Stimulated activated CD8-positive, alpha-beta memory T cell treated with anti-CD3 and anti-CD28 coated beads, Interleukin-15, amount 100 ng/mL, for 48 hours (primary cell): ENCODE data around the gene TBPL1.

Experiments
- DNase-seq, 2 donors: peaks; one replicate each; pipeline ENCODE4 v3.0.0-alpha.2; 2020; ENCODE audit warnings: low read depth in 2 of 2

Gene TBPL1

DNA sequence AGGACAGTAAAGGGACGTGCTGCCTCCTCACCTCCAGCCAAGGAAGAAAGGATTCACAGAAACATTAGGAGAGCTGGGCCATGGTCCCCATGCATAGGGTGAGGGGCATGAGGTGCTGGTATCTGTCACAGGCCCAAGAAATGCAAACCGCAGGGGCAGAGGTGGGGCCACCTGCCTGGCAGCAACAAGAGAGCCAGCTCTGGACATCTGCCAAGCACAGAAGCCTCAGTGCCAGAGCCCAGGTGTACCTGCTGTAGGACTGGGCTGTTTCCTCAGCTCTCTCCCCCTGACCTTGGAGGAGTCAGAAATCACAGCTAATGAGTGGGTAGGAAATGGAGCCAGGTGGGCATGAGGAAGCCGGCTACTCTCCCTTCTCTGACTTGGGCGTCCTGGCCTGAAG lies 54.1 kb downstream of the TBPL1 start:
- no peak for DNase-seq

- DNase-seq, result no peak
These were observed 56.9 kb downstream of the TBPL1 start for GRCh38 chr6:134009876-134010275.

DNA sequence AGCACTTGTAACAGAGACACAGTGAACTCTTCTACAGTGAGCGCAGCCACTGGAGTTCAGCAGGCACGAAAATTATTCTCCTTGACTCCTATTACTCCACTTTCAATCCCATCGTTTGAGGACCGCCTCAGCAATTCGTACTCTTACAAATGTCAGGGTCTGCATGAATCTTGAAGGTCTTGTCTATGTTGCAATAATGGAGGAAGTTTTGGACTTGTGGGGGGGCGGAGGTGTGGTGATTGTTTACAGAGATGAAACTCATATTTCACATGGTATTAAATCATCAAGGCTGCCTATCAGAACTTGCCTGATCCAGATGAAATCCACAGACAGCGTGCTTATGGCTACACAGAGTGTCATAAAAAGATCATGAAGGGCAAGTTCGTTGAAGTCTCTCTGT lies 57.4 kb downstream of the TBPL1 start:
- no peak for DNase-seq

GRCh38 chr6:134010974-134011373 lies 58.0 kb downstream of the TBPL1 start:
- DNase-seq, result no peak

DNA sequence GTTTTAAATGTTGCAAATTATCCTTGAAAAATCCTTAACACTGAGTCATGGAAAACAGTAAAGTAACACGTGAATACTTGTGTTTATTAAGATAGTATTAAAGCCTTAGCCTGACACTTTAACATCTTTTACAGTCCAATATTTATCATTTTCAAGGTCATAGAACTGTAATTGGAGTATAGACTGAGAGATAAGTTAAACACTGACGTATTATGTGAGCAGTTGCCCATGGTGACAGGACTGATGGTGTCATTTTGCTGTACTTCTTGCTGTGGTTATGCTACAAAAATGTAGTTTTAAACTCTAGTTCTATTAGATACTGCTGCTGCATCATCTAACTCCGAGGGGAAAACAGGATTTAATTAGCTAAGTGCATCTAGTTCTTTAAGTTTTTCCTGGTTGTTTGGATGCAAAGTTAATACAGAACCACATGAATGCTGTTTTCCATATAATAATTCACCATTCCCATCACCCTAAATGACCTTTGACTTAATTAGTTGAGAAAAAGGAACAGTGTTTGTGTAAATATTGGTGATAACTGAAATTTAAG lies 61.6 kb downstream of the TBPL1 start:
- DNase-seq, result no peak

- no peak for DNase-seq
These were observed 62.9 kb downstream of the TBPL1 start for GRCh38 chr6:134015719-134016557.

- no peak for DNase-seq
These were observed 63.5 kb downstream of the TBPL1 start for GRCh38 chr6:134016558-134016814.

DNA sequence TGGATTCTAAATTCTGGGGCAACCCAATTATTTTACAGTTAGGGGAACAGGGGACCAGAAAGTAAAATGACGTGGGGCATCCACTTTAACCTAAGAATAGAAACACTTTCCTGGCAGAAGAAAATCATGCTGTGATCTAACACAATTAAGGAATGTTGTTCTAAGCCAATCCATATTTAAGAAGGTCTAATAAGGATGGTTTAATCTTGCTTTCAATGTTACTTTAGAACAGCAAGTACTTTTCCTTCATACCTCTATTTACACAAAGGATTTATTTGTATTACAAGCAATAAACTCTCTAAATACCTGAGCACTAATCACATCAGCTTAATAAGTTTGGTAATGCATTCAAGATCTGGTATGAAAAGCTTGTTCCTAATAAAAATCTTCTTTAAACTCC lies 67.0 kb downstream of the TBPL1 start:
- DNase-seq, result no peak

DNA sequence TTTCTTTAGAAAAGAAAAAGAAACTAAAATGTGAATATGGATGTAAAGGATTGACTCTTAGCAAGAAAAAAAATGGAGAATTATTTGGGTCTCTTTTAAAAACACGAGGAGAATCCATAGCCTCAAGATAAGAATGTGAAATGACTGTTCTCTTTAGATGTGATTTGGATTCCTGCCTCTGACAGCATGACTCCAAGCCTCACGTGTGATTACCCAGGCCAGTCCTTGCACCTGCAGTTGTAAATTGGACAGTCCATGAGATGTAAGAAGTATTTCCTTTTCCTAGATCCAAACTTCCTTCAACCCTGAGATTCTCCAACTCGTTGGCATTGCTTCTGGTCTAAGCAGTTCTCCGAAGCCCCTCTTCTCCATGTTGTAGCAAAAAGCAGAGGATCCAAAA lies 67.5 kb downstream of the TBPL1 start:
- DNase-seq, result no peak

GRCh38 chr6:134020968-134021367 lies 67.9 kb downstream of the TBPL1 start:
- no peak for DNase-seq

DNA sequence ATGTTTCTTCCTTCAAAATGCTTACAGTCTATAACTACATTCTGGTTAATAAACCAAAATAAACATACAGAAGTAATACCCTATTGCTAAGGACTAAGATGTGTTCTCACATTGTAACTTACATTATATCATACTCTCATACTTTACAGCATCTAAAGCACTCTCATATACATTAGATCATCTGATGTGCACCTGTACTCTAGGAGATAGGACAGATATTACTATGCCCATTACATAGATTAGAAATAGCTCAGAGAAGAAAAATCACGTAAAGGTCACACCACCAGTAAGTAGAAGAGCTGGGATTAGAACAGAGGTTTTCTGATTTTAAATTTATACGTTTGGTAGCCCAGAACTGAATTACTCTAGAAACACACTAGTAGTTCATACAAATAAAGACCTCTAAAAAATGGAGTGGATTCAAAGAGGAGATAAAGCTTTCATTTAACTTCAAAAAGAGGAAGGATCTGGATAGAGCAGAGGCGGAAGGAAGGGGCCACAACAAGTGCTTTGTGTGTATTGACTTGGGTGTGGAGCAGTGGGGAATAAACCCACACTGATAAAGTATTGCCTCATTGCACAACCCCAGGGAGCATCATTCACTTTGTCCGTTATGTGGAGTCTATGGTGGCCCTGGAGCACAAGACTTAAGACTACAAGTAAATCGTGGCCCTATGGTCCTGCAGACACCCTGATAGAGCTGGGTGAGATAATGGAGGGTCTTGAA lies 68.5 kb downstream of the TBPL1 start:
- DNase-seq, result no peak

DNA sequence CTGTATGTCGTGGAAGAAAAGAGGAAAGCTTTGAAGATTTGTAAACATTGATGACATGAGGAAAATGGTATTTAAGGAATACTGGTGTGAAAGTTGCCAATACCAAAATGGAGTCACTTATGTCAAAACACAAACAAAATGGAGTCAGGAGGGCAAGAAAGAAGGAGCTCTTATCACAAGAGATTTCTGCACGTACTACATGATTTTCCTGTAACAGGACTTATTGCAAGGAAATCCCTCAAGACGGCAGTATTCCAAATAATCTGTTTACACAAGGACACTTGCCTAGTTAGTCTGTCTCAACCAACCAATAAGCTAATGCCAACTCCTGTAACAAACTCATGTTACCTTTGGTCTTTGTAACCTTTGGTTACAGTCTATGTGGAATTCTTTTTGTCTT lies 69.6 kb downstream of the TBPL1 start:
- DNase-seq, result no peak

DNA sequence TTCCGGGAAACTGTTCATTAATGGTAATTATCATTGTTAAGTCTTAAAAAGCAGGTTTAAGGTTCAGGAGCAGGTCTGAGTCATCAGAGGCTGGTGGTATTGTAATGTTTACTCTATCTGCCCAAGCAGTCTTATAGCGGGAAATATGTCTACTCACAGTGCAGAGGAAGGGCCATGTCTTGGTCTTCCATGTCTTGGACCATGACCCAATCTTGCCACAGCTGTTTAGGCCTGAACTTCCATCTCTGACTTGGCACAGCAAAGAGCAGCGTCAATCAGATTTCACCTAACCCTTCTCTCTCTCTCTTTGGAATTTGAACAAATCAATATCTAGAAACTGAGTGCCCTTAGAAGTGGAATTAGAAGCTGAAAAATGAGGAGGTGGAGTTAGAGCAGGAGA lies 73.6 kb downstream of the TBPL1 start:
- DNase-seq, result no peak

DNA sequence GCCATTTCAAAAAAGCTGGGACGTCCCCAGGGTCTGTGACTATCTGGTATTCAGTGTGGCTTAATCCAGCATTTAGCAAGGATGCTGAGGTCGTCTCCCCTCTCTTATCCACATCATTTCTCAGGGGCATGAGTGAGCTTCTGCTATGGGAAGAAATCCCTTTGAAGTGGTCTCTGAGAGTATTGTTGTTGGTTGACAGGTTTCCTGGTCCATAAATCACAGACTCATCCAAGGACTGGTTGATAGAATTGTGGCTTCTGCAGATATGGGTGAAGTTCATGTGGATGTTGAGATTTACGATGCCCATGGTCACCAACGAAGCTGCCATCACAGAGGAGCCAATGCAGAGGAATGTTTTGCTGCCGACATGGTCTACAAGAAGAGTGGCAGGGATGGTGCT lies 75.4 kb downstream of the TBPL1 start:
- DNase-seq, result no peak

DNA sequence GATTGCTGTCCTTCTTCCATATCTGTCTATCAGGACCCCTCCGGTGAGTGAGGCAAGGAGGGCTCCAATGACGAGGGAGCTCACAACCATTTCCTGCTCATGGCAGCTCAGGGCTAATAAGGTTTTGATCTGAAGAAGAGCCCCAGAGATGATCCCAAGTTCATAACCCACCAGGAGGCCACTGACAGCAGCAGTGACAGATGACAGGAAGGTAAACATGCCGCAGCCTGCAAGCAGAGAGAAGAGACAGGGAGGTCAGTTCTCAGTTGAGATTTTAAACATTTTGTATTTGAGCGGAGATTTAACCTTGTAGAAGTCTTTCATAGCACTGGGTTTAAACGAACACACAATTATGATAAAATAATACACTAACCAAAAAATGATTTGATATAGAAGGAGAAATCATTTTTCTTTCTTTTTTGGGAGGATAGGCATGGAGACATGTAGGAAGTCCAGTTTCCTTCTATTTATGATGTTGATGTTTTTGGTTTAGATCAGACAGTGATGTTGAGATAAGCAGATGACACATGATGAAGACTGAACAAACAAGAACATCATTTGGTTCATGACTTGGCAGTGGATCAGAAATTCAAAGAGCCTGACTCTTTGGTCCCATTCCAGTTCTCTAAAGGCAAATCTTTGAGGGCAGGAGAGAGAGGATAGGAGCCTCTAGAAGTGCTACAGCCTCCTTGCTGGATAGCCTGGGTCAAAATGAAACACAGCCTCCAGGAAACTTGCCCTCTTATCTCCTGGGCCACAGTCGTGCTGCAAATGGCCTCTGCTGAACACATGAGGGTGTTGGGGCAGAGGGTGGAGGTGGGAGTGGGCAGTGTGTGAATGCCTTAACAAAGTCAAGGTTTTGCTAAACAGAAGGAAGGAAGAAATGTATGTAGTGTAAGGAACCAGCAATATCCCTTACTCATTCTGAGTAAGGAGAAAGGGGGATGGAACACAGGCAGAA lies 76.8 kb downstream of the TBPL1 start:
- no peak for DNase-seq

DNA sequence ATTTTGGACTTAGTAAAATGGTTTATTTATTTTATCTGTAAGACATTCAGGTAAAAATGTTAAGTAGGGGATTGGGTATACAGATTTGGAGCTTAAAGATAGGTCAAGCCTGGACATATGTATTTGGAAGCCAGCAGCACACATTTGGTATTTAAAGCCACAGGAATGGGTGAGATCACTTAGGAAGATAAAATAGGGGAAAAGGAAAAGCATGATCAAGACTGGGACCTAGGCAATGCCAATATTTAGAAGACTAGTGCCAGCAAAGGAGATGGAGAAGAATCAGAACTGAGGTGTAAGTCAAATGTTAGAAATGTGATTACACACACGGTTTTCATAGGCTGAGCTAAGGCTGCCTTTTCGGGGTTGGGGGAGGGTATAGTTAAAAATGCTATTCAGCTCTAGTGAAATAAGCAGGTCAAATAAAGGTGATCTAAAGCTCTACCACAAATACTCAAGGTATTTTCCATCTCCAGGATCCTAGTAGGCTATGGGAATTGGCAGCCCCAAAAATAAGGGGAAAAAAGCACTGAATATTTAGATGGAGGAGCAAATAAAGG lies 78.8 kb downstream of the TBPL1 start:
- DNase-seq, result no peak

DNA sequence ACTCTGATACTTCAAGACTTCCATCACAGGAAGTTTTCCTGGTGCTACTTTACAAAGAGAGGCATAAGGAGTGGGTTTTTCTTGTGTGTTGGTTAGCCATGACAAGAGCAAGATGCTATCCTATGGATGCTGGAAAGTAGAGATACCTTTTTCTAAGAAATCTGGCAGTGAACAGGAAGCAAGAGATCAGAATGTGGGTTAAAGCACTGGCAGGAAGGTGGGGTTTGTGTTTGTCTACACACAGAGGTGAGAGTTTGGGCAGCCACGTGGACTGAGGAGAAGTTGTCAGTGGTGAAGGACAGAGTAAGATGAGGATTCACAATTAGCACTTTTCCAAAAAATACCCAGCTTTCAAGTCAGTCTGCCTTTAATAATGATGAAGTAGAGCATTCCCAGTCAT lies 81.5 kb downstream of the TBPL1 start:
- no peak for DNase-seq

GRCh38 chr6:134034961-134035822 lies 82.2 kb downstream of the TBPL1 start:
- no peak for DNase-seq

DNA sequence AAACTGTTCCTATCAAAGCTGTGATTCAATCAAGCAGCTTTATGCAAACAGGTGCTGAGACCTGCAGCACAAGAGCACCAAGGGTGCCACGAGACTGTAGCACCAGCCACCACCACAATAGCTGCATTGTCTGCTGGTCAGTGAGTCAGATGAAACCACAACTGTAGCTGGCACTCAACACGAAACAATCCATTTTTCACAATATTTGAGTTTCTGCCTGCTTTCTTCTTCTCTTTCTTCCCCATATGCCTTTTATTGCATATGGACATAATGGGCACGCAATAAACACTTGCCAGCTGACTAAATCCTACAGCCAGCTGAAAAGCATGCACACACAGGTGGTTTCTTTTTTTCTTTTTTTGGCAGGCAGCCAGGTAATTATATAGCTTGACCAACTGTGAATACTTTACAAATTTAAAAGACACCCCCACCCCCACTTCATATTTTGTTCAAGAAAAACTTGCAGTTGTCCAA lies 82.8 kb downstream of the TBPL1 start:
- DNase-seq, result no peak

DNA sequence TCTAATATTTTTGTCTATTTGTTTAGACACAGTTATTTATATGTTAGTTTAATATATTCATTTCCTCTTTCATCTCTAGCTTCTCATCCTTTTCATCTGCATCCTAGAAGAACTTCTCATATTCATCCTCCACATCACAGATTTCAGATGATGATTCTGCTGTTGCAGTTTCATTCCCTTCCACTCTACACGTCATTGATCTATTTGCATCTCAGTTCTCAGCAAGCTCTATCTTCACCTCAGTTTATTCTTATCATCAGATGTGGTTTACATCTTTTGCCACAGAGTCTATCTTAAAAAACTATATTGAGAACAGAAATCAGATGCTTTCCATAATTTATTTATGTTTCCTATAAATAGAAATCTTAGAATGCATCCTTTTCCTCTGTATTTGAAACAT lies 86.1 kb downstream of the TBPL1 start:
- no peak for DNase-seq
